Ammon's horn (tissue), 1 donor: ENCODE results near the gene ARMC3.
"Not testable (repeated sequence)": the region's sequence is repeated elsewhere in the genome, so short reads cannot be mapped to it uniquely, and the experiment has no call there.

Experiments used
- DNase-seq: peaks from one replicate; pipeline ENCODE4 v3.0.0-alpha.2; 2016; ENCODE audit warnings: low spot score

ARMC3 gene

GRCh38 chr10:23072593-23072992, 144.7 kb downstream of the ARMC3 start:
- not testable (repeated sequence) for DNase-seq

DNA sequence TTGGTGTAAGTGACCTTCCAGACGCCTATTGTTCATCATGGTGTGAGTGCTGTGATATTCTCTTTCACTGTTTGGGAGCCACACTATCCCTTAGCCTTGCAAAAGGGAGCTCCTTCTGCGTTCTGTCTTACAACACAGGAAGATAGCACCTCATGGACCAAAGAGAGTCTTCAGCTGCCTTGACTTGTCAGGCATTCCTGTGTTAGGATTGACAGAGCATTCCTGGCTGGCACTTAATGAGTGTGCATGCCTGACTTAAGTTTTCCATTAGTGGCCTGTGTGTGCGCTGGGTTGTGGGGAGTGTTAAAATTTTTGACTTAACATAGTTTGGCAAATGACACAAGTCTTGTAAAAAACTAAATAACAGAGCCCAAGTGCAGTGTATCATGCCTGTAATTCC, 145.7 kb downstream of the ARMC3 start:
- no peak for DNase-seq

GRCh38 chr10:23075672-23076071, 147.8 kb downstream of the ARMC3 start:
- no peak for DNase-seq

GRCh38 chr10:23078114-23078513, 150.3 kb downstream of the ARMC3 start:
- no peak for DNase-seq

- DNase-seq, result no peak
These were observed 151.8 kb downstream of the ARMC3 start for GRCh38 chr10:23079700-23080099.

DNA sequence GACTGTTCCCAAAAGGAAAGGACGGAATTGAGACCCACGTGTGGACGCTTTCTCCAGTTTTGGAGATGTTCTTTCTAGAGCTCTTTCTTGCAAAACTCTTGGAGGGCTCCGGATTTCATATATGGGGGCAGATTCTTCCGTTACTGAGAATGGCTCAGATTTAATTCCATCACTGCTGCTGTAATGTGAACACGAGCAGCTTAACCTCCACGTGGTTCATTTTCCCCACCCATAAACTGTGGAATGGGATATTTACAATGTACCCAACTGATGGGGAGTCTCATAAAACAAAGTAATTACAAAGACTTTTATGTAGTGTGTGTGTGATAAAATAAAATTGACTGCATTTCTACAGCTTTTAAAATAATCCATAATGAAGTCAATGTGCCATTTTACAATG, 152.4 kb downstream of the ARMC3 start:
- no peak for DNase-seq

DNA sequence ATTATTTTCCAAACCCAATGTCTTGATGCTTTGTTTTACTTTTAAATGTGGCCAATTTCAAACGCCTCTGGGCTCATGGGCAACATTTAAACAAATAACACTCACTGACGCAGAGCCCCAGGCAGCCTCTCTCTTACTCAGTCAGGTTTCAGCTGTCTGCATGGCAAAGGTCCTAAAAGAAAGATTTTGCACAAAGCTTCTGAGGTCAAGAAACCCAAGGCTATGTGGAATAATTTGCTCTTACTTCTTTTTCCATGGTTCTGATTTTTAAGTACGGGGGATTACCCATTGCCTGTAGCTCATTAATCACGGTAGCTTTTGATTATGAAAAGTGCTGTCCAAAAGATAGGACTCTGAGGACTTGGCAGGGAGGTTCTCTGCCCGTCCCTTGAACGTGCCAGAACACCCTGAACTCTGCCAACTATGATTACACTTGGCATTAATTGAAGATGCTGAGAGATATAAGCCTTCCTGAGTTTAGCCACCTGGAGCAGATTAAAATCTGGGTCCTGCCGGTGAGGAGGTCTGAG, 153.4 kb downstream of the ARMC3 start:
- no peak for DNase-seq

DNA sequence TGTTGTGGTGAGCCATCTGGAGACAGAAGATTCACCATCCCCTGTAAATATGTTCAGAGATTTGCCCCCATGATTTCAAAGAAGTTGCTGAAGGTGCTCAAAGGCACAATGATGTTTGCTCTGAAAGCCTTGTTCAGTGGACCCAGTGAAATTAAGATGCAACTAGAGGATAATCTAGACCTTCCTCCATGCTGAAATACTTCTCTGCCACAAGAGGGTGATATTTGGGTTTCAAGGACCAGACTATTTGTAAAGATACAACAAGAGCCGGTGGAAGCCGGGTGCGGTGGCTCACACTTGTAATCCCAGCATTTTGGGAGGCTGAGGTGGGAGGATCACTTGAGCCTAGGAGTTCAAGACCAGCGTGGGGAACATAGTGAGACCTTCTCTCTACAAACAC, 154.0 kb downstream of the ARMC3 start:
- DNase-seq, result no peak
